ENCODE data around the gene NLE1. TPM values are rescaled to one million over a fixed set of nuclear protein-coding genes. Genes with fewer than 3 reads are reported as not detected.

NLE1 gene
- total and polyA plus RNA-seq, 2 of the 8 experiments (the other 6 are each of a cell fraction or from before 2014, with no cell fraction given) = 50.4 to 51.5 TPM

DNA sequence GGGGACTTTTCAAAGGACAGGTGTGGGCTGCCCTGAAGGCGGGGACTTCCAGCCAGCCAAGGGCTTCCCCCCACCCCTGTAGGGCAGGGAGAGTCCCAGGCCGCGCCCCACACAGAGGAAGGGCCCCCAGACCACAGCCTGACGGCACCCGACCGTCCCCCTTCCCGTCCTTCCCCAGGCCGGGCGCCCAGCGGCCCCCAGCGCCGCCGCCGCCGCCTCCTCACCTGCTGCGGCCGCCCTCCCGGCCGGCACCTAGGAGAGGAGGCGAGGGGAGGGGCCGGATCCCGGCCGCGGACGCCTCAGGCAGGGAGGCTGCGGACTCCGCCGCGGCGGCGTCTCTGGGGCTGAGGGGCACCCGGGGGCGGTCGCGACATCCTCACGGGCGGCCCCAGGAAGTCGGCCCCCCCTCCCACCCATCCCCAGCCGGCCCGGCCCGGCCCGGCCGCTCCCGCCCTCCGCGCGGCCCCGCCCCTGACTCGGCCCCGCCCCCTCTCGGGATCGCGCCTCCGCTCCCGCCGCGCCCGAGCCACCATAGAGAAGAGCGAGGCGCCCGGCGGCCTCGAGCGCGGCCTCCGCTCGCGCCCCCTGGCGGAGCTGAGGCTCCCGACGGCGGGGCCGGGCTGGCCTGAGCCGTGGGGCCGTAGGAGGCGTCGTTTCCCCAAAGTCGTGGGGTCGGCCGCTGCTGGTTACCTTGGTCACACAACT is 53.1 kb downstream of the NLE1 start (continued):
- TF ChIP-seq, protein P1, sequence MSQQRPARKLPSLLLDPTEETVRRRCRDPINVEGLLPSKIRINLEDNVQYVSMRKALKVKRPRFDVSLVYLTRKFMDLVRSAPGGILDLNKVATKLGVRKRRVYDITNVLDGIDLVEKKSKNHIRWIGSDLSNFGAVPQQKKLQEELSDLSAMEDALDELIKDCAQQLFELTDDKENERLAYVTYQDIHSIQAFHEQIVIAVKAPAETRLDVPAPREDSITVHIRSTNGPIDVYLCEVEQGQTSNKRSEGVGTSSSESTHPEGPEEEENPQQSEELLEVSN (IDR thresholded peaks at IDR 0.05) = 0 out of 2 replicates have a peak, but pooled peaks have one; percentile 18
- TF ChIP-seq BRCA1 (IDR thresholded peaks at IDR 0.05; ENCODE audit: low read depth, low read length) = no peak
